HG02970 (cell line): Measurements from ENCODE around the gene SNAPC2.
"Not testable (repeated sequence)": the region's sequence is repeated elsewhere in the genome, so short reads cannot be mapped to it uniquely, and the experiment has no call there.

Experiments used
- ATAC-seq: cut with Tn5 transposase; IDR thresholded peaks from one replicate; pipeline ENCODE4 v1.9.1; 2021; ENCODE audit warnings: mild to moderate bottlenecking, moderate library complexity, moderate number of reproducible peaks; ENCODE audit not compliant: unreplicated experiment, low FRiP score

Gene SNAPC2

GRCh38 chr19:7888145-7888825 is 31.9 kb upstream of the SNAPC2 start, which contains the start of gene LRRC8E:
LRRC8E (plus strand) TSS chr19:7888510; CDS start chr19:7895604, 7,094 bp downstream.
- ATAC-seq: no peak

- no peak for ATAC-seq
These were observed 31.3 kb upstream of the SNAPC2 start for GRCh38 chr19:7888826-7889217.

GRCh38 chr19:7893362-7894101 is 26.6 kb upstream of the SNAPC2 start:
- ATAC-seq: not testable (repeated sequence)

DNA sequence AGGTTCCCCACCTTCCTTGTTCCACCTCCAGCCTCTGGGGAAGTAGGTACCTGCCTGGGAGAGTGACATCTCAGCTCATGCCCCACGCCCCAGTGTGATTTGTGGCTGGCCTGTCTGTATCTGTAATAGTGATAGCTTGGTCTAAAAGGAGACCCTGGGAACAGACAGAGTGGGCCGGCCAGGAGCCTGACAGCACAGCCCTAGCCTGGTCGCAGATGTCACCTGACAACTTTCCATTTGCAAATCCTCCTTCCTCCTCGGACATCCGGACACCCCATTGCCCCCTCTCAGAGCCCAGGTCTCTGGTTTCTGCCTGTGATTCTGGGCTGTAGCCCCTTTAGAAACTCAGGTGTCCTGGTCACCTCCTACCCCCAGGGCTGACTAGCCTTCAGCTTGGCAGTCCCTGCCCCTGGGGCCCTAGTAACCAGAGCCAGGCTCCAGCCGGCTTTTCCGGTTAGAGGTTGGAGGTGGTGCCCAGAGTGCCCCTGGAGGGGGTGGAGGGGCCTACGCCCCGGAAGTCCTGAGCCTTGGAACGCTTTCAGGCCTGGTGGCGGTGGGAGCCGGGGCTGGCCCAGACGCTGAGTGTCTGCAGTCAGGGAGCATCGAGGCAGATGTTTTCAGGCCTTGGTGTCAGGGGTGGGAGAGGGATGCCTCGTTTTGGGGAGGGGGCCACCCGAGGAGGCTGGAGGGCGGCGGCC is 25.4 kb upstream of the SNAPC2 start:
- ATAC-seq: no peak

- ATAC-seq: no peak
These were observed 24.6 kb upstream of the SNAPC2 start for GRCh38 chr19:7895565-7895964.

- no peak for ATAC-seq
These were observed 22.8 kb upstream of the SNAPC2 start for GRCh38 chr19:7897292-7897691.

- no peak for ATAC-seq
These were observed 21.2 kb upstream of the SNAPC2 start for GRCh38 chr19:7898967-7899366.

DNA sequence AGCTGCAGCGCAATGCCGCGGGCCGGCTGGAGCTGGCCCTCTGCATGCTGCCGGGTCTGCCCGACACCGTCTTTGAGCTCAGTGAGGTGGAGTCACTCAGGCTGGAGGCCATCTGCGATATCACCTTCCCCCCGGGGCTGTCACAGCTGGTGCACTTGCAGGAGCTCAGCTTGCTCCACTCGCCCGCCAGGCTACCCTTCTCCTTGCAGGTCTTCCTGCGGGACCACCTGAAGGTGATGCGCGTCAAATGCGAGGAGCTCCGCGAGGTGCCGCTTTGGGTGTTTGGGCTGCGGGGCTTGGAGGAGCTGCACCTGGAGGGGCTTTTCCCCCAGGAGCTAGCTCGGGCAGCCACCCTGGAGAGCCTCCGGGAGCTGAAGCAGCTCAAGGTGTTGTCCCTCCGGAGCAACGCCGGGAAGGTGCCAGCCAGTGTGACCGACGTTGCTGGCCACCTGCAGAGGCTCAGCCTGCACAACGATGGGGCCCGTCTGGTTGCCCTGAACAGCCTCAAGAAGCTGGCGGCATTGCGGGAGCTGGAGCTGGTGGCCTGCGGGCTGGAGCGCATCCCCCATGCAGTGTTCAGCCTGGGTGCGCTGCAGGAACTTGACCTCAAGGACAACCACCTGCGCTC is 20.3 kb upstream of the SNAPC2 start:
- no peak for ATAC-seq

DNA sequence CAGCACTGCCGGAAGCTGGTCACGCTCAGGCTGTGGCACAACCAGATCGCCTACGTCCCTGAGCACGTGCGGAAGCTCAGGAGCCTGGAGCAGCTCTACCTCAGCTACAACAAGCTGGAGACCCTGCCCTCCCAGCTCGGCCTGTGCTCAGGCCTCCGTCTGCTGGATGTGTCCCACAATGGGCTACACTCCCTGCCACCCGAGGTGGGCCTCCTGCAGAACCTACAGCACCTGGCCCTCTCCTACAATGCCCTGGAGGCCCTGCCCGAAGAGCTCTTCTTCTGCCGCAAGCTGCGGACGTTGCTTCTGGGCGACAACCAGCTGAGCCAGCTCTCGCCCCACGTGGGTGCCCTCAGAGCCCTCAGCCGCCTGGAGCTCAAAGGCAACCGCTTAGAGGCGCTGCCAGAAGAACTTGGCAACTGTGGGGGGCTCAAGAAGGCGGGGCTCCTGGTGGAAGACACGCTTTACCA is 19.7 kb upstream of the SNAPC2 start:
- no peak for ATAC-seq

DNA sequence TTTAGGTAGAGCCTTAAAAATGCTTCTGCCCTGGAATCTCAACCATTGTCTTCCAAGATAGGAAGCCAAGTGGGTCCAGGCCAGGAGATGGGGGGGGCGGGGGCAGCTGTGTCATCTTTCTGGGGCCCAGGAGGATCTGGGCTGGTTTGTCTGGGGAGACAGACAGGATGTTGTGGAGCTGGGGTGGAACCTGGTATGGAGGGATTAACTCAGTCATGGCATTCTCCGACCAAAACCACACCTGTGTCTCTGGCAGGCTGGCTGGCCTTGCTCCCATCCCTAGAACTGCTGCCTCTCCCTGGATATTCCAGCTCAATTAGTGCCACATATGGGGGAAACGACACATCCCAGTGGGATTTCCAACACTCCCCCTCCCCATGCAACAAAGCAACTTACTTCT is 19.2 kb upstream of the SNAPC2 start:
- no peak for ATAC-seq

DNA sequence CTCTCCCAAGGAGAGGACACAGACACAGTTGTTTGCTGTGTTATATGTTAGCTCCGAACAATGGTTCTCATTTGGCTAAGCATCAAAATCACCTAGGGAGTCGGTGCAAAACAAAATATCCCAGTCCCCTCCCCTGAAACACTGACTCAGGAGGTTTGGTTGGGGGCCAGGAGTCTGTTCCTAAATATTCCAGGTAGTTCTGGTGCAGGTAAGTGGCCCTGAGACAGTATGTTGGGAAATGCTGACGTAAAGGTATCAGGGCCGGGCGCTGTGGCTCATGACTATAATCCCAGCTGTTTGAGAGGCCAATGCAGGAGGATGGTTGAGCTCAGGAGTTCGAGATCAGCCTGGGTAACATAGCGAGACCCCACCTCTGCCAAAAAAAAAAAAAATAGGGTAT is 18.8 kb upstream of the SNAPC2 start:
- no peak for ATAC-seq

DNA sequence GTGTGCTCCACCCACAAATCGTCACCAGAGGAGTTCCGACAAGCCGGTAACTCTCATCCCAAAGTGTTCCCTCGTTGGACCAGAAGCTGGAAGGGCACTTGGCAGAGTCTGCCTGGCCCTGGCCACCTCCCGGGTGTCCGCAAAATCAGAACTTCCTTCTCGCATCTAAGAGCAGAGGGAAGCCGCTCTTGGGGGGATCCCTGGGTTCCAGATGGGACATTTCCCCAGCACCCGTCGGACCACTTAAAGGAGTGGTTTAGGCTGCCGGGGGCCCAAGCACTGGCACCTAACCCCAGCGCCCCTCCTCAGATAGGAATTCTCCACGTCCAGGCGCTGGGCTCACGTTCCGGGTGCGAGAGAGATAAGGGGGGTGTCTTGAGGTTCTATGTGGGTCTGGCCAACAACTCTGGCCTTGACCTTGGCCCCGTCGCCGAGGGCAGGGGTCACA is 17.3 kb upstream of the SNAPC2 start:
- ATAC-seq: no peak

- peak; percentile 92 for ATAC-seq
These were observed 16.7 kb upstream of the SNAPC2 start, which contains the start of gene MAP2K7 for GRCh38 chr19:7903244-7904073. MAP2K7 (plus strand) TSS chr19:7903877; CDS start chr19:7903945, 68 bp downstream.

DNA sequence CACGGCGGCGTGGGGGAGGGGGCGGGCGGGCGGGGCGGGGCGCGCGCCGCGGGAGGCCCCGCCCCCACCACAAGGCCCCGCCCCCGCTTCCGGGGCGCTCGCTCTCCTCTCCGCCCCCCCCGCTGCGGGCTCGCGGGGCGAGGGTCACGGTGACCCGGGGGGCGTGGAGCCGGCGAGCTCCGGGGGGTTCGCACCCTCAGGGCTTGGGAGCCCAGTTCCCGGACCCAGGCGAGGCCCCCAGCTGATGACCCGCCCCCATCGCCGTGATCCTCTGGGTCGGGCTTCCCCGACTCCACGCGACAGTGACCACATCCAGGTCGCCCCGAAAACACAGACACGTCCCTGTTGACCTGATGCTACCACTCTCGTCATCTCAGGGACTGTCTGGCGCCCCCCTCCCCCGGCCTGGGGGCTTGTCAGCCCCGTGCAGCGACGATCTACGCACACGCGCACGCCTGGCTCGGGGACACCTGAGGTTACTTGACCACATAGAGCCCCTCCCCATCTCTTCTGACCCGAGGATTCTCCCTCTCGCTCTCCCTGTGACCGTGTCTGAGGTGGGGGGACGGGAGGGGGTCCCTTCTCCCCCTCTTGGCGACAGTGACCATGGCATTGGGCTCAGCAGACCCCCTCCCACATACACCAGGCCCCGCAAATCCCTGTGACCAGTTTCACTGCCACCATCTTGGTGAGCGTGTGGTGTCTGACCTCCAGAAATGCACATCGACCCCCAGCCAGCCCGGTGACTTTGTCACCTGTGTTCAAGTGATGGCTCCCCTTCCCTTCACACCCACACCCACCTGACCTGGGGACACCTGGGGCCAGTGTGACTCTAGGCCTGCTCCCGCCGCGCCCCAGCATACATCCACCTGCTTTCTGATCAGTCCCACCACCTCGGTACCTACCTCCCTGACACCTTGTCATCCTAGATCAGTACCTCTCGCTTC is 15.8 kb upstream of the SNAPC2 start:
- ATAC-seq: no peak

DNA sequence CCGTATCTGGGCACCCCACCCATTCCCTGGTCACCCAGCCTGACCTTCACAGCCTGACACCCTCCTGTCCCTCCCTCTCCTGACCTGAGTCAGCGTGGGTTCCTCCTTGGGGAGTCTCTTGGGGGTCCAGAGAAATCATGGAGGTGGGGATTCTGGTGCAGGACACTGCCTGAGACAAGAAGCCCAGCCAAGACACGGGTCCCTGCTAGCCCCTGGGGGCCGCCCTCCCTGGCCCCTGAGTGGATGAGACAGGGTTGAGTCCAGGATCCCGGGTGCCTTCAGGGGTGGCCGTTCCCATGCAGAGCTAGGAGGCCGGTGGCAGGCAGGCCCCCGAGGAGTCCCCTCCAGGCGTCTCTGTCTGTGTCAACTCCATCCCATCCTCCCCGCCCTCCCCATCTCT is 14.9 kb upstream of the SNAPC2 start:
- no peak for ATAC-seq

DNA sequence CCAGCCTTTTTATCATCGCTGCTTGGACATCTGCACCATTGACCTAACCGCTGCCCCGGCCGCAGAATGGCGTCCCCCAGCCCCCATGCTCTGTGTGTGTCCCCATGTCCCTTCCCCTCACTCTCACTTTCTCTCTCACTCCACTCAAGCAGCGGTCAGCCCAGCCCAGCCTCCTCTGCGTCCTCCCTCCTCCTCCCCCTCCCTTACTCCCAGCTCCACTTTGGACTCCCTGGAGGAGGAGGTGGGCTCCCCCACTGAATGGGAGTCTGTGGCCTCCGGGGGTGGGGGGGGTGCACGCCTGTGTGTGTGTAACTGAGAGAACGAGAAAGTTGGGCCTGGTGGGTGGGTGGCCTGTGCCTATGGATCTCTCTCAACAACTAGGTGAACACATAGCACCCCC is 14.3 kb upstream of the SNAPC2 start:
- no peak for ATAC-seq

- ATAC-seq: no peak
These were observed 13.0 kb upstream of the SNAPC2 start for GRCh38 chr19:7907122-7907521.

- no peak for ATAC-seq
These were observed 12.6 kb upstream of the SNAPC2 start for GRCh38 chr19:7907544-7907943.
